Left cardiac atrium (tissue), 4 donors: ENCODE measurements around the gene EFHD1. TPM values are rescaled to one million over a fixed set of nuclear protein-coding genes. Genes with fewer than 3 reads are reported as not detected.
"Not testable (repeated sequence)": the region's sequence is repeated elsewhere in the genome, so short reads cannot be mapped to it uniquely, and the experiment has no call there.

ENCODE experiments used
- ATAC-seq, 2 donors: fragments of 200-7000 bp; cut with Tn5 transposase; one replicate each; pipeline ENCODE4 v1.9.1; 2020; ENCODE audit warnings: mild to moderate bottlenecking in 2 of 2, moderate library complexity in 2 of 2
- DNase-seq: peaks from one replicate; pipeline ENCODE4 v3.0.0-alpha.2; 2020
- intact Hi-C, 2 donors: fragments of 100-400 bp; cut with DNase I; formaldehyde crosslinking; loops; one replicate each; pipeline versions ENCODE4 v1.14.1 to v1.15.1; 2022 to 2023
- total RNA-seq, 2 donors: library from RNA; stranded (reverse); fragmentation: NEBNext Ultra II Directional; extraction: Animal tissue kit (Norgen Biotek cat#: 25700); gene quantifications; one replicate each; pipeline ENCODE4 v1.2.1, GENCODE V29; 2021
- donor health status: DM: no; HTN: yes; CAD: no.
- donor health status: DM: no; HTN: yes; CAD: no; lungs with severe emphysema.
- donor health status: DM: yes; HTN: yes; CAD: no.
- donor health status: Dilated cardiomyopathy.

The EFHD1 gene
- total RNA-seq, 2 donors from 2014 or later, result 16.9 to 19.3 TPM

GRCh38 chr2:232611559-232612218 is 21.7 kb upstream of the EFHD1 start:
- peak; percentile 52 for DNase-seq
- intact Hi-C loops, result loop anchor here in 1 of 2 donors (10.0 kb wide), 1 partner anchor 53 kb away; no protein-coding TSS in a partner anchor
- peak; percentile 44 to 64 for ATAC-seq

- DNase-seq (no peak), ATAC-seq (no peak)
- intact Hi-C loops, result loop anchor here in 1 of 2 donors (10.0 kb wide), 1 partner anchor 51 kb away; no protein-coding TSS in a partner anchor
Measured at GRCh38 chr2:232613538-232614134, 19.8 kb upstream of the EFHD1 start.

- intact Hi-C loops, result loop anchor here in 1 of 2 donors (10.0 kb wide), 1 partner anchor 49 kb away; no protein-coding TSS in a partner anchor
- ATAC-seq, result no peak
- no peak for DNase-seq
Measured at GRCh38 chr2:232615339-232615738, 18.1 kb upstream of the EFHD1 start.

- ATAC-seq, result no peak
- intact Hi-C loops, result no loop called here
Measured at GRCh38 chr2:232621186-232621585, 12.2 kb upstream of the EFHD1 start.

DNA sequence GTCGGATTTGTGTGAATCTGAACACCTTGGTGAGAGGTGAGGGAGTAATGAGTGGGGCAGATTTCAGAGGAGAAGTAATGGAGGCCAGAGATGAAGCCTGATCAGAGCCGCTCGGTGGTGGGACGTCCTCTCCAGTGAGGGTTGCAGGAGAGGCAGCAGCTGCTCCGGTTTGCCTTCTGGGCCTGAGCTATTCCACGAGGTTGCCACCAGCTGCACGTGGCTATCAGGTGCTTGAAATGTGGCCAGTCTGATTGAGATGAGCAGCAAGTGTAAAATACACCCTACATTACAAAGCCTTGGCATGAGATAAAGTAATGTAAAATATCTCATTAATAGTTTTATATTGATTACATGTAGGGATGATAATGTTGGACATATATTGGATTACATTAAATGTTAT is 10.8 kb upstream of the EFHD1 start:
- no peak for DNase-seq
- intact Hi-C loops, result no loop called here
- ATAC-seq, result no peak

More at GRCh38 chr2:232621186-232621585, 12.2 kb upstream of the EFHD1 start:
- no peak for DNase-seq

GRCh38 chr2:232623768-232624765 is 9.3 kb upstream of the EFHD1 start:
- ATAC-seq (no peak), DNase-seq (no peak)
- intact Hi-C loops, result no loop called here

- intact Hi-C loops, result no loop called here
- ATAC-seq, result no peak
- no peak for DNase-seq
Measured at GRCh38 chr2:232626584-232626983, 6.8 kb upstream of the EFHD1 start.

GRCh38 chr2:232628466-232629128 is 4.8 kb upstream of the EFHD1 start:
- intact Hi-C loops, result no loop called here
- peak; percentile 43 to 45 for ATAC-seq
- peak; percentile 44 for DNase-seq

GRCh38 chr2:232629129-232629475 is 4.3 kb upstream of the EFHD1 start:
- DNase-seq (no peak), ATAC-seq (no peak)
- intact Hi-C loops, result no loop called here

GRCh38 chr2:232632229-232632903 is 1.0 kb upstream of the EFHD1 start:
- intact Hi-C loops, result no loop called here
- no peak for ATAC-seq
- DNase-seq, result no peak

- intact Hi-C loops, result no loop called here
- peak; percentile 49 for DNase-seq
- peak; percentile 56 to 61 for ATAC-seq
Measured at GRCh38 chr2:232632904-232633412, 446 bp upstream of the EFHD1 start.

DNA sequence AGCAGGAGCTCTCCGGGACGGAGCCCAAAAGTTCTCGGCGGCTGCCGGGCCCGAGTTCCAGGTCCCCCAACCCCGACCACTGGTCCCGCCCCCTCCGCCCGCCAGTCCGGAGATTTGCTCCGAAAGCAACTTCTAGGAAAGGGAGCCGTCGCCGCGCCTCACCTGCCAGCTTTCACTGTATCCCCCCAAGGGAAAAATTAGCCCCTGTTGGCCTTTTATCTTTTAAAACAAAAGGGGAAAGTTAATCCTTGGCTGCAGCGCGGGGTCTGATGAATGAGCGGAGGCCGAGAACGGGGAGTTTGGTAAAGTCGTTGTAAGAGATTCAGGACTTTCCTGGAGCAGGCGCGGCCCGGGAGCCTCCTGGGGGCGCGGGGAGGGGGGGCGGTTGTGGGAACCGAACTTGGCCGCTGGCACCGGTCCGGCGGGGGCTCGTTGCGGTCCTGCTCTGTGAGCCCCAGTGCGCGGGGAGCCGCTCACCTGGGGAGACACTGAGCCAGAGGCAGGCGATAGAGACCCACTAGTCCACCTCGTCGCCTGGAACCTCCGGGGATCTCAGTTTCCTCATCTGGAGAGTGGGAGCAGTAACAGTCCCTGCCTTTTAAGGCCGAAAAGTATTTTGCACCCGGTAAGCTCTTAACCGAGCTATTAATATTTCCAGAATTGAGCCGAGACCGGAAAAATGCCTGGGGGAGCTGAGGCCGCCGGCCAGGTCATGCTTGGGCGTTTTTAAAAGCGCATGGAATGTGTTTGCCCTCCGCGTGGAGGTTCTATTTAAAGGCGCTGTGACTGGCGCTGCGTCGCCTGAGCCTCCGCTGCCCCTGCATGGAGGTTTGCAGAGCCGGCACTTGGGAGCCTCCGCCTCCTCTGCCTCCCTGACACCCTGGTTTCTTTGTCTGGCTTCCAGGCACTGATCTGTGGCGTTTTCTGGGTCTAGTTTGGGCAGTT is 1.1 kb downstream of the EFHD1 start:
- intact Hi-C loops, result no loop called here
- ATAC-seq (peak; percentile 26 to 40), DNase-seq (no peak)

DNA sequence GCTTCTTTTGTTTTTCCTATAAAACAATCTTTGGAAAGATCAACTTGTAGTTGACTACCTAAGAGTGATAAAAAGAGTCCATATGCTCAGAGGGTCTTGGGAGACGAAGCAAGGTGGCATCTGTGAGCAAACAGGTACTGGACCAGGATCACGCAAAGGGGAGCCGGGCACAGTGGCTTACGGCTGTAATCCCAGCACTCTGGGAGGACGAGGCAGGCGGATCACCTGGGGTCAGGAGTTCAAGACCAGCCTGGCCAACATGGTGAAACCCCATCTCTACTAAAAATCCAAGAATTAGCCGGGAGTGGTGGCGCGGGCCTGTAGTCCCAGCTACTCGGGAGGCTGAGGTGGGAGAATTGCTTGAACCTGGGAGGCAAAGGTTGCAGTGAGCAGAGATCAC is 2.0 kb downstream of the EFHD1 start:
- intact Hi-C loops, ATAC-seq, DNase-seq: not testable (repeated sequence)

GRCh38 chr2:232635820-232636219 is 2.4 kb downstream of the EFHD1 start:
- intact Hi-C loops, result no loop called here
- no peak for DNase-seq
- ATAC-seq, result no peak

DNA sequence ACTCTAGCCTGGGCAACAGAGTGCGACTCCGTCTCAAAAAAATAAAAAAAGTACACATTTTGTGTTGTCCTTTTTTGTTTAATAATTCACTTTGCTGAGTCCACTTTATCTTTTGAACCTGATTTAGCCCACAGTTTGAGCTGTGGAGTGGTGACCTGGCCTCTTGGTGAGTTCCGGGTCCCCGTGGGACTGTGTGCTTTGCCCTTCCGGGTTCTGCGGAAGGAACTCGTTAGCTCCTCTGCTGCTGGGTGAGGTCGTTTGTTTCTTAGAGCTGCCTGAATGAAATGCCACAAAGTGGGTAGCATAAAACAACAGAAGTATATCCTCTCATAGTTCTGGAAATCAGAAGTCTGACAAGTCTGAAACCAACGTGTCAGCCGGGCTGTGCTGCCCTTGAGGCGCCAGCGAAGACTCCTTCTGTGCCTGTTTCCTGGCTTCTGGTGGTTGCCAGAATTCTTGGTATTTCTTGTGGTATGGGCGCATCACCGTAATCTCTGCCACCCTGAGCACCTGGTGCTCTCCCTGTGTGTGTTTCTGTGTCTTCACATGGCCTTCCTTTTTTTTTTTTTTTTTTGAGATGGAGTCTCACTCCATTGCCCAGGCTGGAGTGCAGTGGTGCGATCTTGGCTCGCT is 3.5 kb downstream of the EFHD1 start:
- ATAC-seq (no peak), DNase-seq (no peak)
- intact Hi-C loops, result no loop called here

GRCh38 chr2:232637866-232638583 is 4.6 kb downstream of the EFHD1 start:
- intact Hi-C loops, result no loop called here
- ATAC-seq (no peak), DNase-seq (no peak)
